GM21576 (cell line): ENCODE results near the gene ACOXL.

ENCODE experiments used
- ATAC-seq: cut with Tn5 transposase; IDR thresholded peaks from one replicate; pipeline ENCODE4 v1.9.1; 2021; ENCODE audit warnings: mild to moderate bottlenecking, moderate library complexity; ENCODE audit not compliant: unreplicated experiment

ACOXL gene

DNA sequence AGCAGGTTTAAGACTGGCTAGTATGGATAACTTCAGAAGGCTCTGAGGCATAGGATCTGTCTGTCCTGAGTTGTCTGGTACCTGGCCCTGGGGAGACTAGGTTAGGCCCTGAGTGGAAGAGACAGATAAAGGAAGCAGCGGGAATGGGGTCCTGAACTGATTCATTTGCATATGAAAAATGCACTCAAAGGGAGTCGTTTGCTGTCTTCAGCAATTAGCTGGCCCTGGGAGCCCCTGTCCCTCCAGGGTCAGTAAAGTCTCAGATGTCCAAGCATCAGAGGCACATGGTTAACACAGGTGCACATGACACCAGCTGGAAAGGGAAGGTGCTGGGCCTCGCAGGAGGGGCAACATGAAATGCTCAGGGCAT, 172.4 kb downstream of the ACOXL start:
- no peak for ATAC-seq

DNA sequence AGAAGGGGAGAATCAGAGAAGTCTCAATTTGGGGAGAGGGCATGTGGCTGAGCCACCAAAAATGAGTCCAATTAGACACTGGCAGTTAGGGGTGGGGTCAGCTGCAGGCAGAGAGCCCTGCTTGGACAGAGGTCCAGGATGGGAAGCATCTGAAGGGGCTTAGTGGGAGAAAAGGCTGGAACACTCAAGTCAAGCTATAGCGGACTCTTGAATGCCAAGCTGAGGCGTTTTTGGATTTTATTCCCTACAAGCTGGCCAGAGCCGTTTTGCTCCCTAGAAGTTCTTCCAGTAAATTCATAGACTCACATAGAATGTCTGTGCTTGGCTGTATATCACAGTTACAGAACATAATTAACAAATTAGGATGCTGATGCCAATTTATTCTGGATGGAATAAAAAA, 172.8 kb downstream of the ACOXL start:
- no peak for ATAC-seq

DNA sequence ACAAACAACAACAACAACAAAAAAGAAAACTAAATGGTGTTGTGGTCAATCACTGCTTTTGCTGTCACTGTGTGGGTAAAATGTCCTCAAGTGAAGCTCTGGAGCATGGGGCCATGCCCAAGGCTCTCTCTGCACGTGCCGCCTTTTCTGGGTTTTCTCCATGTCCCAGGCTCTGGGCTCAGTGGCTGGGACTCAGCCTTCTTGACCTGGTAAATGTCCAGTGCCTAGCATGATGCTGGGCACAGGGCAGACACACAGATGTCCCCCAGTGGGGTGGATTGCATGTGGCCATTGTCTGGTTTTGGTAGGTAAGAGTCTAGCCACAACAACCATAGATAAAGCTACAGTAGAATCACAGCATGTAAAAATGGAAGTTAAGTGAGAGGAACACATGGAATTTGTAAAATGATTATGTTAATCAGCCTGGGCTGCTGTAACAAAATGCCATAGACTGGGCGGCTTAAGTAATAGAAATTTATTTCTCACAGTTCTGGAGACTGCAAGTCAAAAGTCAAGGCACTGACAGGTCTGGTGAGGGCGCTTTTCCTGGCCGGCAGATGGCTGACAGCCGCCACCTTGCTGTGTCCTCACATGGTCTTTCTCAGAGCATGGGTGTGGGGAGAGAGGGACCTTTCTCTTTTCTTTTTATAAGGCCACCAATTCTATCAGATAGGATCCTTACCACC, 174.4 kb downstream of the ACOXL start:
- ATAC-seq: no peak

DNA sequence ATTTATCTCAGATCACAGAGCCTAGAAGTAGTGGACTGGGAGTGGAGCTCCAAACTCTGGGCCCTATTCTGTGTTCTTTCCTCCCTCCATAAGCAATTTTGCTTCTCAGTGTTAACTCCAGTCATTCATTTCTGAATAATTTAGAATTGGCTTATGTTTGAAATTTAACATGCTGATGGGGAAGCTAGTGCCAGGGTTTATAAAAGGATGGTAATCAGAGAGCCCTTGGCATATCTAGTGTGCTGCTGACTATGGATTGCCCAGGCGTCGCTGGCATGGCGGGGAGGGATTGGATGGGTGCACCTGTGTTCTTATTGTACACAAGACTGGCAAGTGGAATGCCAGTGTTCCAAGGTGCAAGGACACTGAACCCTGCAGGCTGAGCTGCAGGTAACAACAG, 177.1 kb downstream of the ACOXL start:
- ATAC-seq: no peak

DNA sequence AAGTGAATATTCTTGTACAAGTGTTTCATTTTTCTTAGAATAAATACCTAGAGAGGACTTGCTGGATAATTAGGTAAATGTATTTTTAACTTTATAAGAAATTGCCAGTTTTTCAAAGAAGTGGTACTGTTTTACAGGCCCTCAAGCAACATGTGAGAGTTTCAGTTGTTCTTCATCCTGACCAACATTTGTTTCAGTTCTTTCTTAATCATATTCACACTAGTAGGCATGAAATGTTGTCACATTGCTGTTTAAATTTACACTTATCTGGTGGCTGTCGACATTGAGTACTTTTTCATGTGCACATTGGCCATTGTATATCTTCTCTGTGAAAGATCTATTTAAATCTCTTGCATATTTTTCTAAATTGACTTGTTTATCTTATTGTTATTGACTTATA, 178.1 kb downstream of the ACOXL start:
- no peak for ATAC-seq

DNA sequence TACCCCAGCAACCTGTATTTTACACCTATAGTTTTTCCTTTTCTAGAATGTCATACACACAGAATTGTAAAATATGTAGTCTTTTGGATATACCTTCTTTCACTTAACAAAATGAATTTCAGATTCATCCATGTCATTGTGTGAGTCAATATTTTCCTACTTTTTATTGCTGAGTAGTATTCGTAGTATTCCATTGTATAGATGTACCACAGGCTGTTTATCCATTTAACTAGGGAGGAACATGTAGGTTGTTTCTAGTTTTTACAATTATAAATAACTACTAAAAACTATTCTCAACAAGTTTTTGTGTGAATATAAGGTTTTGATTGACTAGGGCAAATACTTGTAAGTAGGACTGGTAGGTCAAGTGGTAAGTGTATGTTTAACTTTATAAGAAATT, 187.4 kb downstream of the ACOXL start:
- ATAC-seq: no peak

DNA sequence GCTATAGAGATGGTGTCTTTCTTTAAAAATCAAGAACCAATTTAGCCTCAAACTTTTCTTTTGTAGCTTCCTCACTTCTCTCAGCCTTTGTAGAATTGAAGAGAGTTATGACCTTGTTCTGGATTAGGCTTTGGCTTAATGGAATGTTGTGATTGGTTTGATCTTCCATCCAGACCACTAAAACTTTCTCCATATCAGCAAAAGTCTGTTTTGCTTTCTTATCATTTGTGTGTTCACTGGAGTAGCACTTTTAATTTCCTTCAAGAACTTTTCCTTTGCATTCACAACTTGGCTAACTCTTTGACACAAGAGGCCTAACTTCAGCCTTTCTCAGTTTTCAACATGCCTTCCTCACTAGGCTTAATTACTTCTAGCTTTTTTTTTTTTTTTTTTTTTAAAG, 193.1 kb downstream of the ACOXL start:
- no peak for ATAC-seq

DNA sequence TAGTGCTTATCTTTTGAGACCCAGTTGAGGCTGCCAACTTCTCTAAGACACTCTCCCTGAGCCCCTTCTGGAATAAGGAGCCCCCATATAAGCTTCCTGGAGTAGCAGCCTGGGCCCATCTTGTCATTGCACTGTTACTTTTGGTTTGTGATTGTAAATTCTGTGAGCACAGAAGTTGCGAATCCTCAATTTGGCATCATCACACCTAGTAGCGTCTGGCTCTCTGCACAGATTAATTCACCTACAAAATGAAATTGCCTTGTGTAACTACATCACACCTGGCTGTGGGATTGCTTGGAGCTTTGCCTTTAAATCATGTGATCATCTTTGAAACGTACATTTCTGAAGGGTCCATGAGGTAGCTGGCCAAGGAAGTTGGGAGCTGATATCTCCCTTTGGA, 195.2 kb downstream of the ACOXL start:
- no peak for ATAC-seq

DNA sequence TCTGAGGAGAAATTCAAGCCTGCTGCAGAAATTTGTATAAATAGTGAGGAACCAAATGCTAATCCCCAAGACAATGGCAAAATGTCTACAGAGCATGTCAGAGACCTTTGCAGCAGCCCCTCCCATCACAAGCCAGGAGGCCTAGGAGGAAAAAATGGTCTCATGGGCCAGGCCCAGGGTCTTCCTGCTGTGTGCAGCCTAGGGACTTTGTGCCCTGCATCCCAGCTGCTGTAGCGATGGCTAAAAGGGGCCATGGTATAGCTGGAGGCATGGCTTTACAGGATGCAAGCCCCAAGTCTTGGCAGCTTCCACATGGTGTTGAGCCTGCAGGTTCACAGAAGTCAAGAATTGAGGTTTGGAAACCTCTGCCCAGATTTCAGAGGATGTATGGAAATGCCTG, 197.2 kb downstream of the ACOXL start:
- ATAC-seq: no peak

DNA sequence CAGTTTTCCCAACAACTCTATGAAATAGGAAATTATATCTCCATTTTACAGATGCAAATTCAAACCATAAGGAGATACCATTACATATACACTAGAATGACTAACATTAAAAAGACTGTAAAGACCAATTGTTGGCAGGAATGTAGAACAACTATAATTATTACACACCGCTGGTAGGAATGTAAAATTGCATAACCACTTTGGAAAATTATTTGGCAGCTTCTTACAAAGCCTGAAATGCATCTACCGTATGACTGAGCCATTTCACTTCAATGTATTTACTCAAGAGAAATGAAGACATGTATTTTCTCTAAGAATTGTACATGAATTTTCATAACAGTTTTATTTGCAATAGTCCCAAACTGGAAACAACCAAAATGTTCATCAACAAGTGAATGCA, 199.3 kb downstream of the ACOXL start:
- no peak for ATAC-seq

DNA sequence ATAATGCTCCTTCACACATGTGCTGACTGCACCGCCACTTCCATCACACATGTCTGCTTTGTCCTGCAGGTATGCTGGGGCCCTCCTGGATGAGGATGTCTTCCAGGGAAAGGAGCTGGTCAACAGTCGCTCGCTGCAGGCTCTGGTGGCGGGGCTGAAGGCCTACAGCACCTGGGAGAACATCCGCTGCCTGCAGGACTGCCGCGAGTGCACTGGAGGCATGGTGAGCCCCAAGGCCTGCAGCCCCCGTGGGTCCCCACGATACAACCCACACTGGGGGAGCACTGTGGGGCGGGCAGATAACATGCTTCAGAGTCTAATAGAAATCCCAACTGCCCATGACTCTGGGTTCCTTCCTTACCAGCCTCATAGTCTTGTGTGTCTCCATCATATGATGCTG, 201.0 kb downstream of the ACOXL start:
- ATAC-seq: no peak

DNA sequence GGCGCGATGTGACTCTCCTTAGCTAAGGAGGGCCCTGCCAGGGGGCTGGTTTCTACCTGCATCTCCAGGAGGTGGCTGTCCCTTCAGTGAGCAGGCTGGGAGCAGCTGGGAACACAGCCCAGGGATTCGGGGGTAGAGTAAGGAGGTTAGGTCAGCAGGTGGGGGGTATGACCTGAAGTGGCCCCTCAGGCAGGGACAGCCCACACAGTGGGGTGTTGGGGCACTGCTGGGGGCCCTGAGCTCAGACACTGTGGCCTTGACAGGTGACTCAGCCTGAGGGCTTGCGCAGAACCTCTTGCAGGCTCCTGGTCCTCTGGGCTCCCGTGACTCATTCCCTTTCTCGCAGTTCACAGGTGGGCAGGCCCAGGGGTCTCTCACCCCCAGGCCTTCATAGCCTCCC, 202.6 kb downstream of the ACOXL start:
- no peak for ATAC-seq

DNA sequence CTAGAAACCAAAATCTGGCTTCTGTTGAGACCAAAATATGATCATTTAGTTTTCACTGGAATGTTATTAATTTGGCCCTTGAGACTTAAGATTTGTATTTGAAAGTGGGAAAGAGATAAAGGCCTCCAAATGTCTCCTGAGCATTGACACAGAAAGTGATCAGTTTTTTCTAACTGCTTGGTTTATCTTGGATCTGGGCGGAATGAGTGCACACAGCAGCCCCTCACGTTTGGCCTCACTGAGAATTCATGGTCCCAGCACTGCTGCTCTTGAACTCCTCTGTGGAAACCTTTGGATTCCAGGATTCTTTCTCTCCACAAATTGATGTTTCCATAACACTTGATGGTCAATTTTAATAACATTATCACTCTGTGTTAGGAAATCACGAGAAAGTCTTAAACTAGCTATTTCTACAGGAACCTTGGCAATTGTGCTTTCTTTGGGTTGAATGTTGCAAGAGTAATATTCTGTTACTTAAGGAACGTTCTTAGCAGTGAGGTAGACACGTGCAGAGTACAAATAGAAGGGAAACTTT, 208.1 kb downstream of the ACOXL start:
- ATAC-seq: no peak

DNA sequence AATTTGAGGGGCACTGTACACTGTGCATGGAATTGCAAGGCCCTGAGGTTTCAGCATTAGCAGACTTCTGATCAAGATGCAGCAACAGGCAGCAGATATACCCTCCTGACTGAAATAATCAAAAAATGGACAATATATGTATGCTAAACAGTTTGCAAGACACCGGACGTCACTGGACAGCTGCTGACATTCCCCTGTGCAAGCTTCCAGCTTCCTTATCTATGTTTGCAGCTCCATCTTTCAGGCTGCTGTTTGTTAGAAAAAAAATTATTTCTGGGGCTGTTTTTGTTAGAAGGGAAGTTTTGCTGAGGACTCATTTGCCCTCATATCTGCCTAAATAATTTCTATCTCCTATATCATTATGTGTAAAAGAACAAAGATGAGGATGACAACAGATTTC, 208.9 kb downstream of the ACOXL start:
- no peak for ATAC-seq

DNA sequence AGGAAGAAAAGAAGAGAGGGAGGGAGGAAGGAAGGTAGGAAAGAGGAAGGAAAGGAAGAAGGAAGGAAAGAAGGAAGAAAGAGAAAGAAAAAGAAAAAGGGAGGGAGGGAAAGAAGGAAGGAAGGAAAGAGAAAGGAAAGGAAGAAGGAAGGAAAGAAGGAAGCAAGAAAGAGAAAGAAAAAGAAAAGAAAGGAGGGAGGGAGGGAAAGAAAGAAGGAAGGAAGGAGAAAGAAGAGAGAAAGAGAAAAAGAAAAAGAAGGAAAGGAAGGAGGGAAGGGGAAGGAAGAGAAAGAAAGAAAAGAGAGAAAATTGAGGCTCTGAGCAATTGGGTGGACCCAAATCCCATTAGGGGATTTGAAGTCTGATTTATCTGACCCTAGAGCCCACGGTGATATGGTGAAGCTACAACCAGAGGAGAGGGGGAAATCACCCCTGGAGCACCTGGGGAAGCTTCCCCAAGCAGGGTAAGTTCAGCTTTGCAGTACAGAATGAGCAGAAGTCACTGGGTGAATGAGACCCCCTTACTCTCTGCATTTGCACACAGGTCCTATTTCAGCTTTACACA, 210.8 kb downstream of the ACOXL start:
- ATAC-seq: no peak

DNA sequence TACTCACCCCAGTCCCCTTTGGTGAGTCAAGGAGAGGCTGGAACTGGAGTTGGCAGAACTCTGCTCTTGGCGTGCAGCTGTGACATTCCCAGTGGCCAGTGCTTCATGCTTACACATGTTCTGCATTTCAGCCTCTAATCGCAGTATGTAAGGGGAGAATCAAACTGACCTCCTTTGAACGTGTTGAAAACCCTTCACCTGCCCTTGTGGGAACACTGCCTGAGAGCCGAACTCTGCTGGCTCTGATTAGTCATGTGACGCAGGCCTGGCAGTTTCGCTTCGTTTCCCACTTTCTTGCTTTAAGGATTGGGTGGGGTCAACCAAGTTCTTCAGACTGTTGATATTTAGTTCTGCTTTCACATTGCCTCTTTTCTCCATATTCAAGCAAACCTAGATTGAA, 214.5 kb downstream of the ACOXL start:
- ATAC-seq: no peak

DNA sequence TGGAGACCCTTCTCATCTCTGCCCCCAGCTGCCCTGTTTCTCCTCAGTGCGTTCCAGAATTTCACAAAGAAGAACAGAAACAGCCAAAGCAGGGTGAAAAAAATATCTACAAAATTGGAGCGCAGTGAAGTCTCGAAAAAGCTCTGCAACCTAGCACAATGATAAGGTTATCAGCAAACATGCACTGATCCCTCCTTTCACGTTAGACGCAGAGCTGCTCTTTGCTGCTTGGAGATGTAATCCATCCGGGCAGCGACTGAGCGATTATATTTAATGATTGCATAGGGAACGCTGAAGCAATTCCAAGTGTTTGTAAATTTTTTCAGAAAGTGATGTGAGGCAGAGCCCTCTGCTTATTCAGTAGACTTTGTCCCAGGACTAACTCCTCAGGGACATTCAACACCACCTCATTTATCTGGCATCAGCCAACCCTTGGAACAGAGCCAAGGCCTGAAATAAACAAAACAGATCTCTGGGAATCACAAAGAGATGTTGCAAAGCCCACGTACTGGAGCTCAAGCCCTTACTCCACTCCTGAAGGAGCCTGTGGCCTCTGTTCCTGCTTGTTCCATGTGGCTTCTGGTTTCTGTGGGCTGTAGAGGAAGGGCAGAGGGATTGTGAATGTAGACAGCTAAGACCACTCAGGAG, 215.8 kb downstream of the ACOXL start:
- no peak for ATAC-seq

DNA sequence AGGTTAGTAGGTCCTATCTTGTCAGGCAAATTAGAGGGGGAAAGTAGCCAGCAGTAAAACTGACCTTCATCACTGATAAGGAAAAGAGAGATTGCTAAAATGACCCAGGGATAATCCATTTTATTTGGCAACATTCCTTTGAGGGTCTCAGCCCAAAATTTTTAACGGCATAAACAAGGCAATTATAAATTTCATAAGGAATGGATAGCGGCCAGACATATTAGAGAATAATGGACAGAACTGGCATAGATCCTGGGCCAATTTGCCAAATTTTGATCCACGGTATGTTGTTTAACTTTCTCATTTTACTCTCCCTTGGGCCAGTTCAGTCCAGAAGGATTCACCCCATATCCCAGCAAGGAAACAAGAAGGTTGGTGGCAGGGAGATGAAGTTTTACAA, 217.9 kb downstream of the ACOXL start:
- ATAC-seq: no peak

DNA sequence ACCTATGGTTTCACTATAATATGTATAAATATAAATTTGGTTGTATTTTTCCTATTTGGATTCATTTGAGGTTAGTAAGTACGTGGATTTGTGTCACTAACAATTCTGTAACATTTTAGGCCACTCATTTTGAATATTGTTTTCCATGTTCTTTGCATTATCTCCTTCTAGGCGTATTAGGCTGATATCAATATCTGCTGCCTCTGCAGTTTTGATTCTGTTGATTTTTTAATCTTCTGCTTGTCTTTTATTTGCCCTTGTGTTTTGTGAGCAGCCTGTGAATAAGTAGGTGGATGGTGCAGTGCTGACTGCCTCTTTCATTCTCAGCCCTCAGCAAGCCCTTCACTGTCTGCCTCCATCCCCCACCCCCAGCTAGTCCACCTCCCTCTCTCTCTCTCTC, 222.7 kb downstream of the ACOXL start:
- ATAC-seq: no peak

DNA sequence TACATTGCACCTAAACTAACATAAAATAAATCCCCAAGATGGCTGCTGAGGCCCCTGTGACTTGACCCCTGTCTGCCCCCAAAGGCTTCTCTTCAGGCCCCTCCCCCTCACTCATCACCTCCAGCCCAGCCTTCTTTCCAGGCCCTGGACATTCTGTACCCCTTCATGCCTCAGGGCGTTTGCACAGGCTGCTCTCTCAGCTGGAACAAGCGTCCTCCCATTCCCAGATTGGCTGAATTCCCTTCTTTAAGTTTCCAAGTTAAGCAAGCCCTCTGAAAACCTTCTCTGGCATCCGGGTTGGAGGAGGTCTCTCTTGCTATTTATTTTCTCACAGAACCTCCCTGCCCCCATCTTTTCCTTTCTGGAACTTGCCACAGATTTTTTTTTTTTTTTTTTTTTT, 223.2 kb downstream of the ACOXL start:
- no peak for ATAC-seq

DNA sequence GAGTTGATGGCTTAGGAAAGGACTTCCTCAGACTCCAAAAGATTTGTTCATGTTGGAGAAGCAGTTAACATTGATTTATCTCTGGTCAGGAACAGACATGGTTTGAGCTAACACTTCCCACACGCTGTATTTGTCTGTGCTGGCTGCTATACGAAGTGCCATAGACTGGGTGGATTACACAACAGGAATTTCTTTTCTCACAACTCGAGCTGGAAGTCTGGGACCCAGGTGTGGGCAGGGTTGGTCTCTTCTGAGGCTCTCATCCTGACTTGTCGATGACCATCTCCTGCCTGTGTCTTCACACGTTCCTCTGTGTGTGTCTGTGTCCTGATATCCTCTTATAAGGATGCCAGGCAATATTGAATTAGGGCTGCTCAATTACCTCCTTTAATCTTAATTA, 224.9 kb downstream of the ACOXL start:
- no peak for ATAC-seq

DNA sequence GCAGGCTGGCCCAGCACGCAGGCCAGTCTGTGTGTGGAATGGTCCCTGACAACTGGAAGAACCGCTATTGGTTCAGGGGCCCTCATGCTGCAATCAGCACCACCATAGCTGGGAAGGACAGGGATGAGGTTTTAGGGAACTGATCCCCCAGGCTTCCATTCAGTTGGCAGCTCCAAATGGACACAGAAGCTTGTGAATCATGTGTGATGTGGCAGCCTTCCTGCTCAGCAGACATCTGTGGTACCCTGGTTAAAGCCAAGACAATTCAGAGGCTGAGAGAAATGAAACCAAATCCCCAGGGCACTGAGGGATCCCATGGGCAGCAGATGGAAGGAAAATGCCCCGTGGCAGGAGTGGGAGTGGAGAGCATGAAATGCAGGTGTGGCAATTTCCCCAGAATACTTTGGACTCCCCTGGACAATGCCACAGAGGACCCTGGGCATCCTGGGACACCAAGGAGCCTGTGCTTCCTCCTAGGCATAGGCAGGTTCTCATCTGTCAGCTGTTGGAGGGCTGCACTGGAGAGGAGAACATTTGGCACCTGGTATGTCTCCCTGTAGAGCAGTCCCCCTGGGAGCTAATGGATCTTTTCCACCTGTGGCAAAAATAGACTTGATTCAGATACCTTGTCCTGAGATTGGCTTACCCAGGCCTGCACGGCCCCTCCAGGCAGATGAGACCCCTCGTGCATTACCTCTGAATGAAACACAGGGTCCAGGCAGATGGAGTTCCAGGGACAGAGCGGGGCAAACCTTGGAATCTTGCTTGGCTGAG, 226.2 kb downstream of the ACOXL start:
- no peak for ATAC-seq
